Measurements from ENCODE around the gene TAL2. TPM values are rescaled to one million over a fixed set of nuclear protein-coding genes. Genes with fewer than 3 reads are reported as not detected.
A peak's percentile ranks its signal among the peaks of the same experiment; 100 is the strongest.

The TAL2 gene
- total RNA-seq, 1 donor from 2014 or later, result not detected

DNA sequence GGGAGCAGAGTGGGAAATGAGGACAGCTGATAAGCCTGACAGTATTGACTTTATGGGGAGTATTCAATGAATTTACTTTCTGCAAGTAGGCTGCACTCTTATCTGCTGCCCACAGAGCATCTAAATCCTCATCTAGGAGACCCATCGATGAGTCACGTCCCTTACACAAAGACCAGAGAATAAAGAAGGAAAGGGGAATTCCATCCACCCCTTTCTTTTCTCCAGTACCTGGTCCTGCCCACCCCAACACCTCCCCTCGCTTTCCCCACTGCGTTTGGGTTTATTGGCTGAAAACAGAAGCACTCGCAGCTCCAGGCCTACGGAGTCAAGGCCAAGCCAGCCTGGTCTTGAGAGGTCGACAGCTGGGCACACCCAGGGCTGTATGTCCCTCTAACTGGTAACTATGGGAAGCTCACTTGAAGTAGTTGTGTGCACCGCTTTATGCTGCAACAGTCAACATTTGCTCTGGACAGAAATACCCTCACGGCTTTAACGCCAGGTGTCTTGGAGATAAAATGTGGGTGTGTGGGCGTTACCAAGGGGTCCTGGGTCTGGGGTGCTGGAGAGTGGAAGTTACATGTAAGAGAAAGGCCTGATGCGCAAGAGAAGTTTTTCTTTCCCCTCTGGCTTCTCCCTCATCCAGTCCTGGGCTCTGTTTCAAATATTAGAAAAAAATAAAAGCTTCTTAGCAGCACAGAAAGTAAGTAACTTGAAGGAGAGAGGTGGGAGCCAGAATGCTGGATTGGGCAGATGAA lies 14.5 kb upstream of the TAL2 start:
- ATAC-seq (peak in 1 of 2 donors; percentile 16), DNase-seq (no peak)
- intact Hi-C loops (cut with DNase I), result no loop called here

DNA sequence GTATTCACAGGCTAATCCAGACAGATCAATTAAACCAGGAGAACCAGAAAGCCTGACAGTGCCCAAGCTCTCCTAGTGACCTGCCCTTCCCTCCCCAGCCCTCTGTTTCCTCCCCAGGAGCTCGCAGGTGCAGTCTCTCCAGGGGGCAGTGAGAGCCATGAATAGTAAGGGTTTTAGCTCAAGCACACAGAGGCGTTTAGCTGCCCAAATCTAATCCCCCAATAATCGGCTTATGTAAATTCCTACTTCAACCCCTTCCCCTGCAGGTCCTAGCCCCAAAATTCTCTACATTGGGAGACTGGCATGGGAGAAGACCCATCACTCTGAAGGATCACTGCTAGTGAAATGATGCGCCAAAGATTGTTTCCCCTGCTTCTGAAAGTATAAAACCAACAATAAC lies 10.5 kb upstream of the TAL2 start:
- Histone ChIP-seq H3K27me3 (ENCODE audit: low read depth) (peaks cover 9% of the 10 kb centered on the region), H3K9me3 (no peaks in the 10 kb centered on the region), H3K27ac (no peak overlapping the region), H3K4me1 (peaks cover 10% of the 10 kb centered on the region), H3K4me3 (no peak overlapping the region), H3K36me3 (no peaks in the 10 kb centered on the region)
- no peak for DNase-seq
- TF ChIP-seq, protein P1, sequence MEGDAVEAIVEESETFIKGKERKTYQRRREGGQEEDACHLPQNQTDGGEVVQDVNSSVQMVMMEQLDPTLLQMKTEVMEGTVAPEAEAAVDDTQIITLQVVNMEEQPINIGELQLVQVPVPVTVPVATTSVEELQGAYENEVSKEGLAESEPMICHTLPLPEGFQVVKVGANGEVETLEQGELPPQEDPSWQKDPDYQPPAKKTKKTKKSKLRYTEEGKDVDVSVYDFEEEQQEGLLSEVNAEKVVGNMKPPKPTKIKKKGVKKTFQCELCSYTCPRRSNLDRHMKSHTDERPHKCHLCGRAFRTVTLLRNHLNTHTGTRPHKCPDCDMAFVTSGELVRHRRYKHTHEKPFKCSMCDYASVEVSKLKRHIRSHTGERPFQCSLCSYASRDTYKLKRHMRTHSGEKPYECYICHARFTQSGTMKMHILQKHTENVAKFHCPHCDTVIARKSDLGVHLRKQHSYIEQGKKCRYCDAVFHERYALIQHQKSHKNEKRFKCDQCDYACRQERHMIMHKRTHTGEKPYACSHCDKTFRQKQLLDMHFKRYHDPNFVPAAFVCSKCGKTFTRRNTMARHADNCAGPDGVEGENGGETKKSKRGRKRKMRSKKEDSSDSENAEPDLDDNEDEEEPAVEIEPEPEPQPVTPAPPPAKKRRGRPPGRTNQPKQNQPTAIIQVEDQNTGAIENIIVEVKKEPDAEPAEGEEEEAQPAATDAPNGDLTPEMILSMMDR (IDR thresholded peaks at IDR 0.05), result no peak
- no peak for ATAC-seq
- intact Hi-C loops (cut with DNase I), result no loop called here

More for the DNA sequence above, 14.5 kb upstream of the TAL2 start:
- Histone ChIP-seq H3K36me3 (no peaks in the 10 kb centered on the region), H3K4me1 (no peaks in the 10 kb centered on the region), H3K27me3 (ENCODE audit: low read depth) (no peaks in the 10 kb centered on the region), H3K27ac (no peak overlapping the region), H3K4me3 (no peak overlapping the region), H3K9me3 (no peaks in the 10 kb centered on the region)
- TF ChIP-seq, protein P1 (IDR thresholded peaks at IDR 0.05), result no peak

DNA sequence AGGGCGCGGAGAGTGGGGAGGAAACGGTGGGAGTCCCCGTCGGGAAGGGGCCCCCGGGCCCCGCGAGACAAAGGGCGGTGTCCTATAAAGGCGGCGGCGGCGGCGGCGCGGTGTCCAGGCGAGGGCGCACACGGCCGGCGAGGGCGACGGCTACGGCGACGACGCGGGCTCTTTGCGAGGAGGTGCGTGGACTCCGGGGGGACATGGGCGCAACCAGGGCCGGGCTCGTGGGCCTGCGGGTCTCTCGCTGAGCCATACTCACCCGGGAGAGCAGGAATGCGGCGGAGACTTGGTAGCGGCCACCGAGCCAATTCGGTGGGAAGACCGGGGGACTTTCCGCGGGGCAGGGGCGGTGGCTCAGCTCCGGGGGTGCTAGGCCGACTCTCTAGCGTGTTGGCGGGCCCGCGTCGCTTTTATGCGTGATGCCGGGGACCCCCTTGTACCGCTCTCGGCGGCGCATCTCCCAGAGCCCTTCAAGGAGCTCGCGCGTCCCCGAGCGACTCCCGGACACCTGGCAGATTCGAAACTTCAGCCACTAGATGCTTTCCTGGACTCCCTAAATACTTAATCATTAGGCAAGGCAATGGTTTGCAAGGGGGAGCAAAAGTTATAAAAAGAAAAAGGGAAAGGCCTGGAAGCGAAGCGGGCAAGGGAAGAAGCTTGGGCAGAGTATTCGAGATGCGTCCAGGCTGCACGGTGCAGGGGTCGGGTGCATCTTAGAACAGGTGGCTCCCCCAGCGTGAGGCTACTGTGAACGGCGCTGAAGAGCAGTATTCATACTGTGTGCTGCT lies 5.9 kb upstream of the TAL2 start:
- TF ChIP-seq, protein P1 (IDR thresholded peaks at IDR 0.05), result peak; percentile 23
- peak; percentile 63 to 74 for ATAC-seq
- intact Hi-C loops (cut with DNase I), result no loop called here
- Histone ChIP-seq H3K27me3 (ENCODE audit: low read depth) (peaks cover 25% of the 10 kb centered on the region), H3K9me3 (no peaks in the 10 kb centered on the region), H3K4me3 (peak overlapping the region; percentile 48), H3K36me3 (no peaks in the 10 kb centered on the region), H3K27ac (no peak overlapping the region), H3K4me1 (peaks cover 10% of the 10 kb centered on the region)
- DNase-seq, result no peak

DNA sequence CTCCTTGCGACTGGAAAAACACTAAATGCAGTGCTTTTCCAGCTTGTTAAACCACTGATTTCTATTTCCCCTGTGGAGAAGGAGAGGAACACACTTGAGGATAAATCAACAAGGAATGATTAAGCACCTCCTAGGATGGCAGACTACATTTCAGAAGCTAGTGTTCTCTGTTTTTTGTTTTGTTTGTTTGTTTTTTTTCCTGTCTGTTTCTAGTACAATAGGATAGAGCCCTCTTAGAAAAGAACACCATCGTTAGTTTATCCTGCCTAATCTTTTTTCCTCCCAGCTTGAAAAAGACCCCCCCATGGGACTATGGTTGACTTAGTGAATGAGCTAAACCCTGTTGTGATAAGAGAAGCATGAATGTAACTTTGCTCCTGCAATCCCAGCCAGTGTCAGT lies 3.9 kb upstream of the TAL2 start:
- TF ChIP-seq, protein P1 (IDR thresholded peaks at IDR 0.05), result no peak
- no peaks in the 10 kb centered on the region for H3K36me3 ChIP-seq
- H3K27ac ChIP-seq, result no peak overlapping the region
- ATAC-seq, result no peak
- H3K4me3 ChIP-seq, result no peak overlapping the region
- H3K4me1 ChIP-seq, result peaks cover 10% of the 10 kb centered on the region
- intact Hi-C loops (cut with DNase I), result no loop called here
- no peaks in the 10 kb centered on the region for H3K9me3 ChIP-seq
- DNase-seq, result no peak
- peaks cover 25% of the 10 kb centered on the region for H3K27me3 ChIP-seq (ENCODE audit: low read depth)

DNA sequence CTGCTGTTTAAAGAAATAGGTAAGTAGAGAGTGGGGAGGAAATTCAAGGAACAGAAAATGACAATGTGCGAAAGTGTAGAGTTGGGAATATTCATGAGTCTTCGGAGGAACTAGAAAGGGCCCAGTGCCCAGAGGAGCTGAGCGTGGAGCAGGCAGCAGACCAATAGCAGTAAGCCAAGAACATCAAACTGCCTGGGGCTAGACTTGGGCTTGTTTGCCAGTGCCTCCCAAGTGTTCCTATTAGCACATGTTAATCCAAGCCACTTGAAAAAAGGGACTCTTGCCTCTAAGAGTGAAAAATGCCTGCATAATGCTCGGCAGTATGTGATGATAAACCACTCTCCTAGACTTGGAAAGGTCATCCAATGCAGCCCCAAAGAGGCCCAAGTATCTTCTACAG lies 1.2 kb upstream of the TAL2 start:
- ATAC-seq, result no peak
- peaks cover 9% of the 10 kb centered on the region for H3K4me1 ChIP-seq
- H3K36me3 ChIP-seq, result no peaks in the 10 kb centered on the region
- intact Hi-C loops (cut with DNase I), result no loop called here
- DNase-seq, result no peak
- H3K4me3 ChIP-seq, result no peak overlapping the region
- no peaks in the 10 kb centered on the region for H3K9me3 ChIP-seq
- H3K27ac ChIP-seq, result no peak overlapping the region
- peaks cover 20% of the 10 kb centered on the region for H3K27me3 ChIP-seq (ENCODE audit: low read depth)
- TF ChIP-seq, protein P1 (IDR thresholded peaks at IDR 0.05), result no peak
